Stimulated activated CD4-positive, alpha-beta T cell treated with anti-CD3 and anti-CD28 coated beads, TNF-alpha, amount 100 ng/mL, for 1 hour (primary cell): Measurements from ENCODE around the gene TFCP2L1.

Experiments
- DNase-seq, 3 donors: peaks; one replicate each; pipeline ENCODE4 v3.0.0-alpha.2; 2020; ENCODE audit warnings: low read depth in 3 of 3, low spot score in 1 of 3

TFCP2L1 gene

DNA sequence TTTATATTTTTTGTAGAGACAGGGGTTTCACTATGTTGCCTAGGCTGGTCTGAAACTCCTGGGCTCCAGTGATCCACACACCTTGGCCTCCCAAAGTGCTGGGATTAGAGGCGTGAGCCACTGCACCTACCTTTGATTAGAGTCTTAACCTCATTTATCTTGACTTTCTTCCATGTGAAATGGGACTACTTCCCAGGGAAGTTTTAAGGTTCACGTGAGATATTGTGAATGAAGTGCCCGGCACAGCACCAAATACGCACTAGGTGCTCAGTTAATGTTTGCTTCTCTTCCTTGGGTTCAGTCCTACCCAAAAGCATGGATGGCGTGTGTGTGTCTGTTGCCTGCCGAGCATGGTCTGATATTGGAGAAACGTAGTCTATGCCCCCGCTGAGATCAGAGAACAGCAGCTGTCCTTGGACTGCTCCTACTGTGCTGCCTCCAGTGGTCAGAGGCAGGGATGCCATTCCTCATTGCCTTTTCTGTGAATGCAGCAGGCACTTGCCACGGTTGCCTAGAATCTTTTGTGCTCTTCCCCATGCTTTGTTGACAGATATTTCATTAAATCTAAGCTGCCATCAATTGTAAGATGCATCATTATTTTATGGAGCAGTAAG lies 12.3 kb upstream of the TFCP2L1 start:
- DNase-seq = no peak

DNA sequence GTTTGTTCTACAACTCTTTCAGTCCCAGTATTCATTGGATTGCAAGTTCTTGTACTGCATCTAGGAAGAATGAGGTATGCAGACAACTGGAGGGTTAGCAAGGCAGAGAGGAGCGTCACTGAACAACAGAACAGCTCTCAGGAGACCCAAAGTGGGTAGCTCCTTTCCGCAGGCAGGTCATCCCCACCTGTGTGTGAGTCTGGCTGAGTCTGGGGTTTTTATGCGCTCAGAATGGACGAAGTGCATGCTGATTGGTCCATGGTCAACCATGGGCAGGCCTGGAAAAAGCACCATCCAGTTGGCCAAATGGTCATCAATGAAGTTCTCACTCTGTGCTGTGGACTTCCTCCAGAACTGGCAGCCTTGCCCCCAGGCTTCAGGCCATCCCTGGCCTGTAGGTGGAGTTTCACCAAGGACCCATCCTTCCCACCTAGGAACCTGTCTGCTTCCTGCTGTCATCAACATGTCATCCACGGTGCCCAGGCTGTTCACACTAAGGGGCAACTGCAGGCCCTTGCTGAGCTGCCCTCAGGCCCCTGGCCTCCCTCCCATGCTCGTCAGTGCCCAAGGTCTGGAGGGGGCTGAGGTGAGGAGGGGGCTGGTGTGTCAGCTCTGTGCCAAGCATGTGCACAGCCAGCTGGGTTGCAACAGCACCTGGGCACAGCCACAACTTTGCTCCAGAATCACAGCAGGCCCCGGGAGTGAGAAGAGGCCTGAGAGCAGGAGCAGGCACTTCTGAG lies 11.1 kb upstream of the TFCP2L1 start:
- no peak for DNase-seq

DNA sequence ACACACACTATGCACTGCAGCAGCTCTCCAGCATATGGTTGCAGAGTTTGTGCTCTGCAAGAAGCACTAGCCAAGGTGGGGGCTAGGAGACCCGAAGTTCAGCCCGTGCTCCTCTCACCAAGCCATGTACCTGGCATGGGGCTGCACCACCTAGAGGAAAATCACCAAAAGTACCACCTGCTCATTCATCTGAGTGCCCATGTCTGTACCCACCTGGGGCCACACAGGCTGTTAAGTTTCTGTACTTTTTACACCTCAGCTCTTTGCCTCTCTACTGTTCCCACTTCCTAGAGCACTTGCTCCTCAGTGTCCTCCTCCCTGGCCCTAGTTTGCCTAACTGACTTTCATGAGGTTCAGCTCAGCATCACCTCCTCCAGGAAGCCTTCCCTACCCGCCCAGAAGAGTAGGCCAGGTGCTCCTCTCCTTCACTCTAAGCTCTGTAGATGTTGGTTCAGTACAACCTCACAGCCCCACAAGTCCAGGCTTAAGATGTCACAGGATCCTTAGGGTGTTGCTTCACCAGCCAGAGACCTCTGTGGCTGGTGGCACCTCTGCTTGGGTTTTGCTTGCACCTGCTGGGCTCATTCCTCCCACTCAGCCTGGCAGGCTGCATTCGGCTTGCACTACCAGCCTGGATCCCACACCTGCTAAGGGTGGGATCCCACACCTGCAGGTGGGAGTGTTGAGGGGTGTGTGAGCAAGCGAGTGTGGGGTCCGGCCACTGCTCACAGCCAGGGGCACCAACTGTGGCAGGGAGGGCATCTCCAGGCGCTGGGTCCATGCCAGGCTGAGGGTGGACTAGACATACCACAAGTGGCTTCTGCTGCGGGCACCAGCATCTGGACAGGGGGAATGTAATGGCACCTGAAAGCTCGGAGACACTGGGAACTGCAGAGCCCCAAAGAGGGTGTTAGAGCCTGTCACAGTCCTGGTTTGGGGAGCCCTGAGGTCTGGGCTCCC lies 10.2 kb upstream of the TFCP2L1 start:
- no peak for DNase-seq

DNA sequence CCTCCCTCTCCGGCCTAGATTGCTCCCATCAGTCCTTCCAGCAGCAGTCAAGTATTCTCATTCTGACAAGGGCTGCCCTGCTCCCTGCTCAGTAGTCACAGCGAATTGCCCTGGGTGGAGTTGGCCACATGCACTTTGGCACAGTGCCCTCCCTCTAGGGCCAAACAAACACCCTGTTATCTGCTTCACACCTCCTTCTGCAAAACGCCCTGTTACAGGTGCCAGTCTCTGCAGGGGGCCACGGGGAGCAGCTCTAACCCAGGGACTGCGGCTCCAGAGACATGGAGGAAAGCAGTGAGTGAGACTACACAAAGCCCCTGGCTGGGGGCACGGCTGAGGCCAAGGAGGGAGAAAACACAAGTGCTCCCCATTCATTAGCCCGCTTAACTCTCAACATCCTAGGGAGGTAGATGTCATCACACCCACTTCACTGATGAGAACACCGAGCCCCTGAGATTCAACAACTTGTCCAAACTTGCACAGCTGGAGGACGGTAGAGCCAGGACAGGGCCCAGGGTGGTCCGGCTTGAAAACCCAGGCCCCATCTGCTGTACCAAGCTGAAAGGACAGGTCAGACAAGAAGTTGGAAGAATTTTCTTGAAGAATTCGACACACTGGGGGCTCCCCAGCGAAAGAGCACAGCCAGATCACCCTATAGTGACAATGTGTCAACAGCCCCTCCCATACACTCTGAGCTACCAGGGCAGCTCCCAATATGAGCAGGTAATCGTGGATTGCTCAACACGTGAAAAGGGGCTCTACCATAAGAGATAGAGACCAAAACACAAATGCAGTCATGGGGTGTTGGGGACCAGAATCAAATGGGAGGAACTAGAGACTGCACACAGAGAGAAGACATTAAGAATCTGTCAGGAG lies 8.7 kb upstream of the TFCP2L1 start:
- DNase-seq = no peak

DNA sequence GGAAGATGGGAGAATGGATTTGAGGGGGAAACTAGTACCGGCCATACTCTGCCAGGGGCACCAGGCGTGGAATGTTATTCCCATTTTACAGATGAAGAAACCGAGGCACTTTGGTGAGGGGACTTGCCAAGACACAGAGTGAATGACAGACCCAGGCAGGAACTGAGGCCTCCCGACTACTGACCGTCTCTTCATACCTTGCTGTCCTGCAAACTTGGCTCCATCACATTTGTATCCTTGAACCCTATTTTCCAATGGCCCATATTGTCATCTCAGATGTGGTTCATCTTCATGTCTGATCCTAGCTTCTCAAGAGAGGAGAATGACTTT lies 6.2 kb upstream of the TFCP2L1 start:
- no peak for DNase-seq

DNA sequence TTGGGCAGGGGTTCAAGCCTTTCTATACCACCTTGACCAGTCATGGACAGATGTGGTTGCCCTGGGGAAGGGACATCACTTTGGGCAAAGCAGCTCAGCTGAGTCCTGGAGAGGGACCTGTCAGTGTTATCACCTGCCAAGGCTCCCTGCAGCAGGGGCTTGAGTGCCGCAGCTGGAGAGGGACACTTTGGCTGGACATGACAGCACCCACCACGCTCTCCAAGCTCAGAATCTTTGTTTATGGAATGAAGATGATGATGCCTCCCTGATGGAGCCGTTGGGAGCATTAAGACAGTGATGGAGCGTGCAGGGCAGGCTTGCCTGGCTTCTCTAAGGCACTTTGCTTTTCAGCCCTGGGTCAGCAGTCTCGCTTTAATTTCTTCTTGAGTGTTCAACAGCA lies 4.3 kb upstream of the TFCP2L1 start:
- no peak for DNase-seq

DNA sequence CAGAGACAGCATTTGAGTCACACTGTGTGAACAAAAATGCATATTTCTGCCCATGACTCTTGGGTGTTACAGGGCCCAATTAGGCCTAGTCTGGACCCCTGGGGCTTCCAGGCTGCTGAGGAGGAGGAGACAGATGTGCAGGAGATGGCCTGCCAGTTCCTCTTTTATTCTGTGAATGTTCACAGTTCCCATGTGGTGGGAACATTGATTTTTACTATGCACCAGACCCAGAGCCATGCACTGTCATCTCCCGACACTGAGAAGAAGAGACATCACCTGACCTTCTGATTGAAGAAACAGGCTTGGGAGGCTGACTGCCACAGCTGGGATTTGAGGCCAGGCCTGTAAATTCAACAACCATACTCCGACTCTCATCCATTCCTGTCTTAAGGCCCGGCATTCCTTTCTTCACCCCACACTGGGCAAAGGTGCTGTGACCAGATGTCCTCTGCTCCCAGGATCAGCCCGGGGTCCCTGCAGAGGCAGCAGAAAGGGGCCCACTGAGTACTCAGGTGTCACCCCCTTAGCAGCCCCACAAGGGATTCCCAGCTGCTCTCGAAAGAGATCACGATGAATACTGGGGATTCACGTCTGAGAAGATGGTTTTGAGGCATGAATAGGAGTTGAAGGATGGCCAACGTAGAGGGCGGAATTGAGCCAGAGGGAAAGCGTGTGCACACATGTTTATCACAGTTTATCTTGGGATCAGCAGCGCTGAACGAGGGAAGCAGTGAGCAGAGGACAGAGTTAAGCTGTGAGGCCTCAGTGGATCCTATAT lies 3.6 kb upstream of the TFCP2L1 start:
- DNase-seq = no peak

DNA sequence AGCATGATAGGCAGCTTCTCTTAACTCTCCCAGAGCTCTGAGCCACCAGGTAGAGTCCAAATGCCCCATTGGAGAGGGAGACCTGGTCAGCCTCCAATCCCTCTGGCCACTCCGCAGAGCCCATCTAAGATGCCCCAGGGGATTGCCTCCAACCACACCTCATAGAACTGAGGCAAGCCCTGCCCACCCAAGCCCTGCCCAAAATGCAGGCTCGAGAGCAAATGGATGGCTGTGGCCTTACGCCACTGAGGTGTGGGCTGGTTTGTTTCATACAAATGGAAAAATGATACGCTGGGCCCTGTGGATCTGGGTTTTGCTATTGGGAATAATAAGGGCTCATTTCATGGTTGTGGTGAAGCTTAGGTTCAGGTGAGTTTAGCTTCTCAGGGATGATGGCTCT lies 3.0 kb upstream of the TFCP2L1 start:
- DNase-seq = no peak

DNA sequence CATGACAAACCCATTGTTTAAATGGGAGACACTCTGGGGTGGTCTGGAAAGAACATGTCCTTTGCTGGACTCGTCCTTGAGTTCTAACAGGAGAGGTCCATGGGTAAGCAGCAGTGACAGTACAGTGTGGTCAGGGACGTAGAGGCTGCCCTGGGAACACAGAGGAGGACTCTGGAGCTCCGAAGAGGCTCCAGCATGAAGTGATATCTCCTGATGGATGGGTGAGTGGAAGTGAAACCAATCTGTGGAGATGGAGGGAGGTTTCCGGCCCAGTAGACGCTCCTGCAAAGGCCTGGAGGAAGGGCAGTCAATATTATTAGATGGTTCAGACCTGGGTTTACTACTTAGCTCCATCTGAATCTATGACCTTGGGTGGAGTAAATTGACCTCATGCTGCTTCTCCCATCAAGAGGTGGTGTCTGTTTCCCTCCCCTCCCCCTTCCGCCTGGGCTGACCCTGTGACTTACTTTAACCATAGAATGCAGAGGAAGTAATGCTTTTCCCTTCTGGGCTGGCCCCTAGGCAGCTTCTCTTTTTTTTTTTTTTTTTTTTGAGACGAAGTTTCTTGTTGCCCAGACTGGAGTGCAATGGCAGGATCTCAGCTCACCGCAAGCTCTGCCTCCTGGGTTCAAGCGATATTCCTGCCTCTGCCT lies 2.3 kb upstream of the TFCP2L1 start:
- no peak for DNase-seq

DNA sequence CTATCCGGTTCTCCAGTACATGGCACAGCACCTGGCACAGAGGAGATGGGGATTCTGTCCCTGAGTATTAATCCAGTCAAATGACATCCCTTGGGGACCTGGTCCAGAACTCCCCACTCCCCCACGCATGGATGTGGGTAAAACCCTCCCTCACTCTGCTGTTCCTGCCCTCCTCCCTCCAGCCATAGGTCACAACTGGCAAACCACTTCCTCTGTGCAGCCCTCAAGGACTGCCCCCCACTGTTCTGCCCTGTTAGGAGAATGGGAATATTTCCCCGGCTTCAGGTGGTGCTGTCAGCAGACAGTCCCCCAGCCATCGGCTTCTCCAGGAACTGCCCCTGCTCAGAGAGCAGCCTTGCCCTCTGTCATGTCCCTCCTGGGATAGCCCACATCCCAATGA lies 1.5 kb upstream of the TFCP2L1 start:
- no peak for DNase-seq

DNA sequence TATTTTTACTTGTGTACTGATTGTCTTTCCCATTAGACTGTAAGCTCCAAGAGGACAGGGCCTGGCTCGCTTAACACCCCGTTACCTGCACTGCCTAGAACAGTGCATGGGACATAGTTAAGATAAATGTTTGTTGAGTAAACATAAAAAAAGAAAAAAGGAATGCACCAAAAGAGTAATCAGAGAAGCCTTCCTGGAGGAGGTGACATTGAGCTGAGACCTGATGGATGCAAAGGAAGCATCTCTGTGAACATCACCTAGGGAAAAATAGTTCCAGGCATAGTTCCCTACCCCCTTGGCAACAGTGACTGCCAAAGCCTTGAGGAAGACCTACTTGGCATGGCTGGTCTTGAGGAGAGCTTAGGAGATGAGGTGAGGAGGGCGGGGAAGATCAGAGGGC lies 924 bp upstream of the TFCP2L1 start:
- no peak for DNase-seq

DNA sequence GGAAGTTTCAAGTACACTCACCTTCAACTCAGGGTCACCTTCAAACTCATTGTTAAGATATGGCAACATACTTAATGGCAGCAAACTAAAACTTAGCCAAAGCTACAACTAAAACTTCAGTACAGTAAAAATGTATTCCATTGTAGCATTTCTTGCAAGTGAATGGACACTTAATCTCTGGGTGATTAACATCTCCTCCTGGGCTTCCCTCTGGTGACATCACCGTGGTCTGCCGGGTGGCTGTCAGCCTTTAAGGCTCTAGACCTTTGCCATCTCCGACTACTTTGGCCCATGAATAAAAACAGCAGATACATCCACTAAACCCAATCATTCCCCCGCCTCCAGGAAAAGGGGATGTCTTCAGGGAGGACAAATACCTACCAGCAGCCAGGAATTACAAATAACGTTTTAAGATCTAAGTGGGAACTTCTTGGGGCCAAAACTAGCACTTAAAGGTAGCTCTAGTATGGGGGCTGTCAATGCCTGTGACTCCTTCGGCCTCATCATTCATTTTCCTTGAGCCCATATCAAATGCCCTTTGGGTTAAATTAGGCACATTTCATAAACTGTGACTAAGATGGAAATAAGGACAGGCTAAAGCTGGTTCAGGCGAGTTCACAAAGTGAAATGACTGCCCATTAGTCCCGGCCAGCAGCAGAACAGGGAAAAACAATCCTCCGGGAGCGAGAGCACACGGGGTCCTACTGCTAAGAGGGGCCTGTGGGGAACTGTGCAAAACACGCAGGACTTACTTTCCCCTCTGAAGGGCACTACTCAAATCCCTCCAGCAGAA lies 1.1 kb downstream of the TFCP2L1 start:
- DNase-seq = no peak

DNA sequence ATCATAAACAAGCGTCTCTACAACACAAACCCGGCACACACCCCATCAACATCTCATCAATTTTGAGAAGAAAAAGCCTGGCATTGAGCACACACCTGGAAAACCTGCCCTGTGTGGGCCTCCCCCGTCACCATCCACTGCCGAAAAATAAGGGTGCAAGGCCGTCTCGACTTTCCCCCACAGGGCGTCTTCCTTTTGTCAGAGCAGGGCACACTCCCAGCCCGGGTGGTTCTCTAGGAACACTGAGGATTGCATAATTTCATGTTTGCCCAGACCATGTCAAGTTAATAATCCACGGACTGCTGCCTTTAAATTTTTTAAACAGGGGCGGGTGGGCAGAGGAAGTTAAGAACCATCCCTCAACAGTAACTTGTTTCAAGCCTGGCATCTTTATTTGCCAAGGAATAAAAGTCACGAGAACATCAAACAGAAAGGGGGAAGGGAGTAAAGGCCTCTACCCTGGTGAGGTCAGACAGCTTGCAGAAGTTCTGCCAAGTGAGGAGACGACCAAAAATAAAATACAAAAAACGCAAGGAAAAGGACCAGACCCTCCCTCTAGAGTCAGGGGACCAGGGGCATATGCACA lies 2.1 kb downstream of the TFCP2L1 start:
- no peak for DNase-seq

DNA sequence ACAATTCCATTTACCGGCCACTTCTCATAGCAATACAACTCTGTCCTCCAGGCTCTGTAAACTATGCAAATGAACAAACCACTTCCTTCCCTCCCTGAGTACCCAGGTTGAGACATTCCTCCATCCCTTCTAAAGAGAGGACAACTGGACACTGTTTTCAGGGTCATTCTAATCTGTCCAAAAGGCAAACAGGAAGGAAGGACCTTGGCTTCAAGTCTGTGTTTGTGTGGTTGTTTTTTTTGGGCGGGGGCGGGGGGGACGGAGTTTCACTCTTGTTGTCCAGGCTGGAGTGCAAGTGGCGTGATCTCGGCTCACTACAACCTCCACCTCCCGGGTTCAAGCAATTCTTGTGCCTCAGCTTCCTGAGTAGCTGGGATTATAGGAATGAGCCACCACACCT lies 3.3 kb downstream of the TFCP2L1 start:
- no peak for DNase-seq

DNA sequence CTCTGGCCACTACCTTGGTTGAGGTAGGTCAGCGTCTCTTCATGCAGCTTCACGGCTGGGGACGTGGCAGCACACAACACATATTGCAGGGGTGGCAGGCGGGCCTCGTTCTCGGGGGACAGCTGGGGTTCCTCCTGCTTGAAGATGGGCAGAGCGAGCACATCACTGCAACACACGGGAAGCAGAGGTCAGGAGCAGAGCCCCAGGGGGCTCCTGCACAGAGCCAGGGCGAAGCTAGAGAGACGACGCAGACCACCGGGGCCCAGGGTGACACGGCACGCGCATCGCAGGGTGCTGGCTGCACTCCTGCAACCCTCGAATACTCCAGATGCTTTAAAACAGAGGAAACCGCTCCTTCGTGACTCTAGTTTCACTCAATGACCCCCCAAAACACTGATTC lies 3.9 kb downstream of the TFCP2L1 start:
- no peak for DNase-seq

DNA sequence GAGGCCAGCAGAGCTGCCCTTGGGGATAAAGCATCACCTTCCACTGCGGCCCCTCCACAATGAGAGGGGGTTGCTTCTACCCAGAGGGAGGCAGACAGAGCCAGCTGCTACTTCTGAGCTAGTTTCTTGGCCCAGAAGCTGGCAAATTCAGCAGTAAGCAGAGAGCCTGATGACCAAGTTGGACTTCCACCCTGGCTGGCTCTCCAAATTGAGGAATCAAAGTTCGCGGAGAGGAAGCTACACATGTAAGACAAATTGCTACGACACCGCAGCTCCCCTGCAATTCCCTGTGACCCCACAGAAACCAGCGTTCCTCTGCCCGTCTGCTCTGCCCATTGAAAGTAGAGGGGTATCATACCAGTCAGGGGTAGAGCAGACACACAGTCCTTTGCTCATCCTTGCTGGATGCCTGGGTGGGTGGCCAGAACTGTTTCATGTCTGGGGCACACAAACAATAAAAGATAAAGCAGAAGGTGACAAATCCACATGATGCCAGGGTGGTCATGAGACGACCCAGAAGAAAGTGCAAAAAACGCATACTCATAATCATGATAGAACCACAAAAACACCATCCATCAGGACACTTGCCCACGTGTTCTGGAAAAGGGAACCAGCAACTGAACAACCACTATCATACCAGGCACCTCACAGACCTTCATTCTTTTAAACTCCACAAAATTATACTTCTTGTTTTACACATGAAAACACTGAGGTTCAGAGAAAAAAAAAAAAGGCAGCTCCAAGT lies 5.4 kb downstream of the TFCP2L1 start:
- DNase-seq = no peak

DNA sequence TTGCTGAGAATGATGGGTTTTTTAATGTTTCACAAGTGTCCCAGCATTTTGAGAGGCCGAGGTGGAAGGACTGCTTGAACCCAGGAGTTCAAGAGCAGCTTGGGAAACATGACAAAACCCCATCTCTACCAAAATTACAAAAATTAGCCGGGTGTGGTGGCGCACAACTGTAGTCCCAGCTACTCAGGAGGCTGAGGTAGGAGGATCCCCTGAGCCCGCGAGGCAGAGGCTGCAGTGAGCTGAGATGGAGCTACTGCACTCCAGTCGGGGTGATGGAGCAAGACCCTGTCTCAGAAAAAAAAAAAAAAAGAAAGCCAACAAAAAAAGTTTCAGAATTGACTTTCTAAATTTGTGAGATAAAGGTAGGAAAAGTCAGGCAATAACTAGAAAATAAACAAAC lies 8.7 kb downstream of the TFCP2L1 start:
- DNase-seq = no peak

DNA sequence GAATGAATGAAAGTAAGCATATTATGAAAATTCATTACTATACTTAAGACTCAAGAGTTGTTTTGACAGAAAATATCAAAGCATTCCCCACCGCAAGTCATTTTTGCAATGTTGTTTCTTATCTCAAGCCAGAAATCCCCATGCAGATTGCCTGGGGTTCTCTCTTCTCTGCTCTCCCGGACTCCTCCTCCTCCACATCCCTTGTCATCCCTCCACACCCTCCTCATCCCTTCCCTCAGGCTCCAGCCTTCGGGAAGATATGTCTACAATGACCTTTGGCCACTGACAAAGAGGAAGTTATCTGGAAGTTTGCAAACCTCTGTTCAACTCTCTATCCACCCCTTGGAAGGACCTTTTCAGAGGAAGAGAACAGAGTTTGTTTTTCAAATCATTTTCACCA lies 11.9 kb downstream of the TFCP2L1 start:
- DNase-seq = no peak
